Stimulated activated CD4-positive, alpha-beta T cell treated with anti-CD3 and anti-CD28 coated beads, Interleukin-2, amount 100 ng/mL, for 24 hours (primary cell): ENCODE data around the gene ZEB2.
A peak's percentile ranks its signal among the peaks of the same experiment; 100 is the strongest.

Experiments
- DNase-seq, 2 donors: peaks; one replicate each; pipeline ENCODE4 v3.0.0-alpha.2; 2020

ZEB2 gene

GRCh38 chr2:144447535-144447934, 72.4 kb downstream of the ZEB2 start:
- DNase-seq: no peak

DNA sequence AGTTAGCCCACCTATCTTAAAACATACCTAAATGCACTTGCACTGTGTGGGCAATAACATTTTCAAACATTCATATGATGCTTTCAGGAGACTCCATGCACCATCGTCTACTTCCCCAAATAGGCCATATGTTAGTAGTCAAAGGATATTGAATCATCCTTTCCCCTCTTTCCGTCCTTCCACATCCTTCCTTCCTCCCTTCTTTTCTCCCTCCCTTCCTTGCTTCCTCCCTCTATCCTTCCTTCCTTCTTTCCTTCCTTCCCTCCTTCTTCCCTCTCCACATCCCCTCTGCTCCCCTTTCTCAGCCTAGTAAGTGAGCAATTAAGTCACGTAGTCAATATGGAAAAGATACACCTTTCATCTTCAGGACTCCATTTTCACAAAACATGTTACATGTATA, 73.8 kb downstream of the ZEB2 start:
- no peak for DNase-seq

DNA sequence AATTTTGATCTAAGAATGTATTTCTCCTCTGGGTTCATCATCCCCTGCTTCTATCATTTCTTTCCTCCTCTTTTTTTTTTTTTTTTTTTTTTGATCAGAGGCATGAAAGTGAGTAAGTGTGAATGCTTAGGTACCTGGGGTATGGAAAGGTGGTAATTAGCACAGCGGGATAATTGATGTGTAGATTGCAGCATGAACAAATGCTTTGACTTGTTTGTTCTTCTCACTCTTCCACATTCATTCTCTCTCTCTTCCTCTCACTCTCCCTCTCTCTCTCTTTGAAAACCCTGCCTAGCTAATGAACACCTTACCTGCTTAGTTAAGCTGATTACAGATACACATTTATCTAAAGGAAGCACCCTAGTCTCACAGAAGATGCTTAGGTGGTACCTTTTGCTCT, 74.7 kb downstream of the ZEB2 start:
- no peak for DNase-seq

DNA sequence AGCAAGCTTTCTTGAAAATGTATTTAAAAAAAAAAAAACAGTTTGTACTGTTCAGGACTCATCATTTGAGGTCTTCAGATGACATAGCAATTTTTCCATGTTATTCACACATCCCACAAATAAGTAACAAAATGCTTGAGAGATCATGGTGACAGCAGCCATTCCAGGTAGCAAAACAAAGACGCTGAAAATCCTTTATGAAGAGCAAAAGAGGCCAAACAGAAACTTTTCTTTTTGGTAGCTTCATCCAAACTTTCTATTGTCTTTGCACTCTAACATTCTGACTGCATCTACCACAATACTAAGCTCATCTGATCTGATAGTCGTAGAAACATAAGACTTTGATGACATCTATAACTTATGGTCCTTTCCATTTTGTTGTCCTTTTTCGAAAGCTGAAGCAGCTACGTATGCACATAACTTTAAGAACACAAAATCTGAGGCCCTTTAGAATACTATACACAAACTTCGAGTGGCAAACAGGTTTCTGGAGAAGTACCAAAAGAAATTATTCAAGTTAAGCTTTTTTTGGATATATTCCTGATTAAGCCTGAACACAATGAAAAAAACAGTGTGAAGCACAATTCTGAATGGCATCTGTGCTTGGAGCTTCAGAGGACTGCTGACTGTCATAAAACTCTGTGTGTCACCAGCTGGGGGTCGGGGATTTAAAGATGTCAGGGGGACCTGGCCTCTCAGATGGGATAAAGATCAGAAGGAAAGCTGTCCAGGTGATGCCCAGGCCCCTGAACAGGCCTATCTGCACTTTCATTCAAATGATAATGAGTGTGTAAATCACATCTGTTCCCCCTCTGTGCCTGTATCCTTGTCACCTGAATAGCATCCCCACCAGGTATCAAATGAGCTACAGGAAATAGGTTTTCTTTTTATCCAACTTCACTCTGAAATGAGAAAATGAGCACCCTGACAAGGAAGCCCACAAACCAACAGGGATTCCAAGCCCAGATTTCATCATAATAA, 75.8 kb downstream of the ZEB2 start:
- DNase-seq: no peak

DNA sequence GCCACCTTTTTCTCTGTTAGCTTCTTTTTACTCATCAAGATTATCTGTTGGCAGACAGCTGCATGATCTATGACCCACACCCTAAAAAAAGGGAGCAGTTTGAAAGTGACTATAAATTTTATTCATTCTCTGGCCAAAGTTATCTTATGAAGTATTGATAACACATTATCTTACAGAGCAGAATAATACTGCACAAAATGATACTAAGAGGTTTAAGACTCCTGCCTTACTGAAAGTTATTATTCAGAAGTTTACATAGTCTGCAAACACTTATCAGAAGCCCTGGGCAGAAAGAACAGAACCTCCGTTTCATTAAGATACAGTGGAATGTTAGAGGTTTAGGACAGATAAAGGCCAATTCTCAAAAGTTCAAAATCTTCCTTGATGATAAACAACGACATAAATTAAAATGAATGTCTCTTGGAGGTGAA, 78.2 kb downstream of the ZEB2 start:
- DNase-seq: no peak

DNA sequence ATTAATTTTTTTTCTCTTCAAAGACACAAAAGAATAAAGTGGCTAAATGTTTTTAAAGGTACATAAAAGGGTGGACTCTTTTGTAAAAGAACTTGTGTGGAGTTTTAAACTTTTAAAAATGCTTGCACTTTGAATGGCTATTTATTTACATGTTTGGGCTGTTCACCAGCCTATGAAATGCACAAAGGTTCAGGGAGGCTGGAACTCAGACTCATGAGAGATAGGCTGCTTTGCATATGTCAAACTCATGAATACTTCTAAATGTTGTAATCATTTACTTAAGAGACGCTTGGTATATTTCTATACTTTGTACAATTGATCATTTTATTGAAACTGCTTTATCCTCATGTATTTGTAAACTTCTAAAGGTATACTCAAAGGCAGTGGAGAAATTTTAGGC, 79.9 kb downstream of the ZEB2 start:
- no peak for DNase-seq

DNA sequence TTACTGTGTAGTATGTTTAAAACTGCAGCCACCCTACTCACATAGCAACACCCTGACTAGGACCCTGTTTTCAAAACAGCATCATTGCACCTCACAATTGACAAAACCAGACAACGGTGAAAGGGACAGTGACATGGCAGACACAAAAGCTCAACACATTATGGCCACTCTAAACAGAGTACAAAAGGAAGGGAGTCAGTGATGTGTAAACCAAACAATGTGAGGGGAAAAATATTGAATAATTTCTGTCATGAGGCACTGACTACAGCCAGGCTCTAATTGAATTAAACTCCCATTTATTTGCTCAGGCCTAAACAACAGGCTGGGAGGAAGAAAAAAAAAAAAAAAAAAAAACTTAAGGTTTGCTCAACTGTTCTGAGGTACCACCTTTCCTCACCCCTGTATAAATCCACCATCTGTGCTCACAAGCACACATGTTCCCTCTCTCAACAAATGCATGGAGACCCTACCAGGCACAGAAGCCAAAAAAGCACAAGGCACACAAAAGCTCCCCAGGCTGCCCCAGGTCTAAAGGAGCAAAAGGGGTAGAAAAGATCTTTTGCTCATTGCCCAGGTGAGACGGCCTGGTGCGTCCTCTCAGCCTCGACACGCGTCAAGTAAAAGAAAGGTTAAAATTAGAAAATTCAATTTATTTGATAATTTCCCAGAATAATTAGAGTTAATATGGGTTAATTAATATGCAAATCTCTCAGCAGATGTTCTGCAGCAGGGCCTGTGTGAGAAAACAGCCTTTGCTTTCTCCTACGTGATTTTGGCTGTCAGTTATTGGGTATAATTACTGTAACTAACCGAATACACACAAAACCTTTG, 80.9 kb downstream of the ZEB2 start:
- no peak for DNase-seq

- no peak for DNase-seq
Measured at GRCh38 chr2:144437636-144438035, 82.3 kb downstream of the ZEB2 start.

DNA sequence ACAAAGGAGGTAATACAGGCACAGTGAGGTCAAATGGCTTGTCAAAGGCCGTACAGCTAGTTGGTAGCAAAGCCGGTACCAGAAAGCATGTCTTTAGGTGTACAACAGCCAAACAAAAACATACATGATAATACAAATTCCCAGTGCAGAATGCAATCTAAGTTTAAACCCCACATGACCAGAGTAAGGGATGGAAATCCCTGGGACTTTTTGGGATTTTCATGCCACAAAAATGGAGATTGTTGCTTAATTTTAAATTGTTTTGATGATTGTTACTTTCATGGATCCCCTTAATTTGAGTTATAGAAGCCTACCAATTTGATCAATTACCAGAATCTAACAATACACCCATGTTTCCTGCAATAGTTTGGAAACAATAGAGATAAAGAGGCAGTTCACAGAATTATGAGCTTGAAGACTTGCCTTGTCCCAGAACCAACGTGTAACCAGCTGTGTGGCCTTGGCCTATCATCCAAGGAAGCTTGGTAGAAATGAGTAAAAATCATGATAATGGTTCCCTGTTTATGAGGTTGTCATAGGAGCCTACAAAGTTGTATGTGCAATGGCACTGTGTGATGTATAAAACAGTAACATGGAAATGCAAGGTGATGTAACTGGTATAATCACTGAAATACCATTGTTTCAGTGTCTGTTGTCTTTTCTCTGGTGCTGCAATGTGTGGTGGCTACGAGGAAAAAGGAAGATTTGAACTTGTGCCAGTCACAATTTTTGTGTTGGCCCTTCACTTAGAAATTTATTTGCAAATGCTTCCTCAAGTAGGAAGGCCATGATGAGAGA, 85.3 kb downstream of the ZEB2 start:
- no peak for DNase-seq

DNA sequence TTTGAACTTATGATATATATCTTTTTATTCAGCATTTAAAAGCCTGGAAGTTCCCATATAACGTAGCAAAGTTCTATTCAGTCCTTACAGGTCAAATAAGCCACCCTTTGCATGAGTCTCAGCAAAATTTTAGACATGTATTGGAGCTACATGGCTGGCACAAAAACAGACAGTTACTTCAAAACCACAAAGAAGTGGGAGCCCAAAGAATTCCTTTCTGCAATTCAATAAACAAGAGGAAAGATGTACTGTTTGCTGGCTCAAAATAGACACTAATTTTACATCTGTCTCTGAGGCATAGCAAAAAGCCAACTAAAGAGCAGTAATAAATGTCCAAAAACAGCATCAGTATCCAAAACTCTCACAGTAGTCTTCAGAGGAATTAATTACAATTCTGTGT, 87.0 kb downstream of the ZEB2 start:
- DNase-seq: no peak

- DNase-seq: no peak
Measured at GRCh38 chr2:144431998-144432397, 87.9 kb downstream of the ZEB2 start.

DNA sequence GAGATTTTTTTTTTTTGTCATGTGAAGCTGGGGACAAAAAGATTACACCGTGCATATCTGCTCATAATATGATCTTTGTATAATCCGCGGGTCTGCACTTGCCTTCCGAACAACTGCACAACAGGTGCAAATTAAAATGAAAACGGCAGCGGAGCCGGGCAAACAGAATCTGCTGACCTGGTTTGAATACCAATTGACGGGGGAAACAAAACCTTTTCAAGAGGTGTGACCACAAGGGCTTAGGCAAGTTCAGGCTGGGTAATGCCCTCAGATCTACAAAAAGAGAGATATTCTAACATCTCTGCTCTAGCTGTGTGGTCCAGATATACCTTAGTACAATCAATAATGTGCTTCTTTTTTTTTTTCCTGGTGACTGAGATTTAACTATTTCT, 88.5 kb downstream of the ZEB2 start:
- DNase-seq: no peak

DNA sequence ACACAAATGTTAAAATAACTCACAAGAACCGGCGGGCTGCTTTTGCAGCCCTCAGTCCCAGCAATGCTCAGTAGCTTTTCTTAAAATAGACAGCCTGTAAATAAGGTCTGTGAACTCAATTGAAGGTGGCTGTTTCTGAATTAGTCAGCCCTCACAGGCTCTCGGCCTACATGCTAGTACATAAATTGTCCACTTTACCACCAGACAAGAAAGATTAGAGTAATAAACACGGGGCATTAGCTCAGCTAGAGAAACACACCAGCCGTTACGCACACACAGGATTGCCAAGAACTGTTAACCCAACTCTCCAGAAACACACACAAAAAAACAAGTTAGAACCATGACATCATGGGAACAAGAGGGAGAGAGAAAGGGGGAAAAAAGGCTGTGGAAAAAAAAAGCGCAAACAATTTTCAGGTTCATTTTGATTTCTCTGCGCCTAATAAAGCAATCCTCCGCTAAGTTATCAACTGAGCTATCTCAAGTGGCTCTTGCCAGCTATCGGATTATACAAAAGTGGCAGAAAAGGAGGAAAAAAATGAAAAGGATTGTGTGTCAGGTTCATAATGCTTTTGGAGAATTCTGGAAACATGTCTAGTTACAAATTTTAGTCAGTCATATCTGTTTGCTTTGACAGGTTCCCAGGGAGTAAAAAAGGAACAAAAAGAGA, 89.1 kb downstream of the ZEB2 start:
- no peak for DNase-seq

- no peak for DNase-seq
Measured at GRCh38 chr2:144429396-144430112, 90.4 kb downstream of the ZEB2 start.

GRCh38 chr2:144426981-144427479, 92.9 kb downstream of the ZEB2 start:
- no peak for DNase-seq

DNA sequence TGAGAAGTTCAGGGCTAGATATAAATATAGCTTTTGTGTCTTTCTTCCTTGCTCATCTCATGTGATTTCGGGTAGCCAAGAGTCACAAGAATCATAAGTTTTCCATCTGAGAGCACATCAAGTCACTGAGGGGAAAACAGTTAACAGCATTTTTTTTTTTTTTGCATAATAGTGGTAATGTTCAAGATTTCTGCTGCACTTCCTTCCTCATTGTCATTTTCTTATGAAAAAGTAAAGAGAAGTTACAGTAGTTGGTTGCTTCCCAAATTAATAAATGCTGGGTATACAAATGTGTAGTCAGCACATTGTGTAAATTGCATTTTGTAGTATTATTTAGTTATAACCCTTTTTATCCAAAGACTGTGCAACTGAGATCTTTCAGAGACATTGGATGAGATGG, 93.6 kb downstream of the ZEB2 start:
- no peak for DNase-seq

DNA sequence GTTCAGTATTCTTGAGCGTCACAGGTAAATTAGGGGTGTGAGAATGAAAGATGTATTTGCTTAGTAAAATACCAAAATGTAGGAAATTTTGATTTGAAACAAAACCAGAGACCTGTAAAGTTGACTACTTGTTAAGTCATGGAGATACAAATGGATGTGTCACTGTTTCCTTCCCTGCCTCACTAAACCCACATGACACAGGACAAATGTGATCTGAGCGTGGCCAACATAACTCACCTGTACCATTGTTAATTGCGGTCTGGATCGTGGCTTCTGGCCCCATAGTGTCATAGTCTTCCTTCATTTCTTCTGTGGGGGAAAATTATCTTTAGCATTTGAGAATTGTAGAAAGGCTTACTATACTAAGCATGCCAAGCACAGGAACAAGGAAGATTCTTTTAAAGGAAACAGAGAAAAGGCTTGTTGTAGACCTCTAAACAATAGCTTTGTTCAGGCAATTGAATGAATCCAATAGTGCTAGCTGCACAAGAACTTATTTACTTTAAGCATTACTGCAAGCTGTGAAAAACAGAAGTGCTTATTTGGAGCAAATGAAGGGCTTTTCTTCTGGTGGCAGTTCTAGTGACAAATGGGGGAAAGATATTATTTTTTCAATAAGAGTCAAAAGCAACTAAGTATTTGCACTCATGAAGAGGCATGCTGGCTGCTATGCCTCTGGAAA, 95.2 kb downstream of the ZEB2 start:
- peak; percentile 8 to 21 for DNase-seq

GRCh38 chr2:144421606-144422510, 98.1 kb downstream of the ZEB2 start:
- no peak for DNase-seq

DNA sequence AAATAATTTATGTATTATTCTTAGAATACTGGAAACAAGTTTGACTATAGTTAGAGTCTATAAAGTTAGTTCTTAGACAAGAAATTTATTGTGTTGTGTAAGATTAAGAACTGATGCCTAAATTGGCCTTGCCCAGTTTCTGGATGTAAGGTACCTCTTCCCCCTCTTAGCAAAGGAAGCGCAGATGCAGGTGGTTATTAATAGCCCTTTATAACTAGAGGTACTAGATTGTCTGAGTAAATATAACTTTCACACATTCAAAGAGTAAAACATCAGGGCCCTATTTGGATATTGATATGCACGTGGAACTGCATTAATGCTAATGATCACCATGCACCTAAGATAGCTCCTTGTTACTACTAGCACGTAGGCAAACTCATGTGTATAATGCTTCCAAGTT, 100.7 kb downstream of the ZEB2 start:
- no peak for DNase-seq

DNA sequence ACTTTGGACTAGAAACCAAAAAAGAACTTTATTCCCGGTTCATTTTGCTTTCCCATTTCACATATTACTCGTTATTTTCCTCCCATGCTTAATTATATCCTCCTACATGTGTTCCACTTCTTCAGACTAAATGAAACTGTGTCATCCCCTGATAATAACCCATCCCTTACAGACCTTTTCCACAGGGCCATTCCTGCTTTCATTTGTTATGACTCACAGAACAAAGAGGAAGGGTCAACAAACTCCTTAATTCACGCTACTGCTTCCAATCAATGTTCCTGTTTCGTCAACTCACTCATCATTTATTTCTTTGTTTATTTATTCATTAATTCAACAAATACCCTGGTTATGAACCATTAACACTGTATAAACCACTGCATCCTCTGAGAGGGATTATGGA, 104.5 kb downstream of the ZEB2 start:
- no peak for DNase-seq
